ENCODE measurements around the gene TMEM37. TPM values are rescaled to one million over a fixed set of nuclear protein-coding genes. Genes with fewer than 3 reads are reported as not detected.

TMEM37 gene
- total RNA-seq, 2 experiments from 2014 or later = not detected

DNA sequence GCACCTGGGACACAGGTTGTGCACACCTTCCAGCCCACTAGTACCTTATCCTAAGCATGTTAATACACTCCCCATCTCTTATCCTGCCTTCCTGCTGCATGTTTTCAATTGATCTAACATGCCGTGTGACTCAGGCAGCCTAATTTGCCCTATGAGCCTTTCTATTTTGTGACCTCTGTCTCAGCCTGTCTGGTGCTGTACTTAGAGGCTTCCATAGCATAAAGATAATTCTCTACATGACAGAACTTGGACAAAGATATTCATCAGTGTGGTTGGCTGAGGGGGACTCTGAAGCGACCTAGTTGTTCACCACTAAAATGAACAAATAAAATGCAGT lies 8.6 kb upstream of the TMEM37 start:
- CTCF ChIA-PET = no interaction called here
- H3K9me3 Mint-ChIP-seq (ENCODE audit: low read depth) = no peaks in the 10 kb centered on the region
- H3K27me3 Mint-ChIP-seq = peaks cover 59% of the 10 kb centered on the region
- H3K4me1 Mint-ChIP-seq = no peaks in the 10 kb centered on the region
- no peak overlapping the region for H3K4me3 Mint-ChIP-seq
- ATAC-seq = no peak
- no peaks in the 10 kb centered on the region for H3K36me3 Mint-ChIP-seq
- no peak for DNase-seq
- no peak overlapping the region for H3K27ac Mint-ChIP-seq

DNA sequence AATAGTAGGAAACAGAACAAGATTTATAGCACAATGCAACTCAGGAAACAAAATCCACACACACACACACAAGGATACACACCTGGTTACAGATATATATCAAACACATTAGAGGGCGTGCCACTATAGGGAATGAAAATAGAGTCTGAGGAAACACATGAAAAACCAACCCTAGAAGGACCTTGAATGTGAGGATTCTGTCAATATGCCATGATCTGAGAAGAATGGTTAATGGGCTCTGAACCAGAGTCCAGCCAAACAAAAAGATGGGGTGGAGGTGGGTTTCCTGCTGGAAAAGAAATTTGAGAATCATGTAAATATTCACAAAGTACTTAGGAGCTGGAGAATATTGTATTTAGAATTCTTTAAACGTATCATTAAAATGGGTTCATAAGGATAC lies 7.8 kb upstream of the TMEM37 start:
- Mint-ChIP-seq H3K4me3 (no peak overlapping the region), H3K27me3 (peaks cover 61% of the 10 kb centered on the region), H3K27ac (no peak overlapping the region), H3K4me1 (no peaks in the 10 kb centered on the region), H3K9me3 (ENCODE audit: low read depth) (no peaks in the 10 kb centered on the region), H3K36me3 (no peaks in the 10 kb centered on the region)
- DNase-seq = no peak
- CTCF ChIA-PET = no interaction called here
- ATAC-seq = no peak

DNA sequence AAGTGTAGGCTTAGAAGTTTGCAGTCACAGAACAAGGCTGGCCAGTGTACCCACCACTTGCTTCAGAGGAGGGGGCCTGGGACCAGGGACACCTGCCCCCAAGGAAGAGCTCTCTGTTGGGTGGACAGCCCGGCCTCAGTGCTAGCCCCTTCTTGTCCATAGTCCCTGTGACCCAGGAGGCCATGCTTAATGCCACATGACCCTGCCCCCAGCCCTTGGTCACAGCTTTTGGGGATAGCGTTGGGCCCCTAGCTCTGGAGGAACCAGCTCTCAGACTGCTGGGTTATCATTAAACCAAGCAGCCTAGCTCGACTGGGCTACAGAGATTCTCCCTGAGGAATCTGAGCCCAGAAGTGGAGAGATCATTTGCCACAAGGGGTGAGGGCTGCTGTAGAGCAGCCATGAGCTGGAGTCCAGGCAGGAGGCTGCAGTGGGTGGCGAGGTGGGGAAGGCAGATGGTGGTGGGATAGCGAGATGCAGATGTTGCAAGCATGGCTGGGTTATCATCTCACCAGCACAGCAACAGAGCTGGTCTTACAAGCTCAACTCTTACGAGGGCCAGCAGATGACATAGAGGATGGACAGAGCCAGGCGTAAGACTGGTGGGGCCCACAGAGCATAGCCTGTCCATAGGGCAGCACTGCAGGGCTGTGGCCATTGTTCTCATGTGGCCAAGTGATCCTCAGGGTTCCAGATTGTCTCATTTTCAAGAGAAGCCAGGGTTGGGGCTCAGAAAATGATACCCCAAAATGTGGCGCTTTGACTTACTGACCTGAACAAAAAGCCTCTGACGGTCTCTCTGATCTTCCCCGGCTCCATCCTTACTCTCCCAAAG lies 7.2 kb upstream of the TMEM37 start:
- Mint-ChIP-seq H3K36me3 (no peaks in the 10 kb centered on the region), H3K27me3 (peaks cover 64% of the 10 kb centered on the region), H3K9me3 (ENCODE audit: low read depth) (no peaks in the 10 kb centered on the region), H3K27ac (no peak overlapping the region), H3K4me1 (no peaks in the 10 kb centered on the region), H3K4me3 (no peak overlapping the region)
- ATAC-seq (no peak), DNase-seq (no peak)
- CTCF ChIA-PET = no interaction called here

DNA sequence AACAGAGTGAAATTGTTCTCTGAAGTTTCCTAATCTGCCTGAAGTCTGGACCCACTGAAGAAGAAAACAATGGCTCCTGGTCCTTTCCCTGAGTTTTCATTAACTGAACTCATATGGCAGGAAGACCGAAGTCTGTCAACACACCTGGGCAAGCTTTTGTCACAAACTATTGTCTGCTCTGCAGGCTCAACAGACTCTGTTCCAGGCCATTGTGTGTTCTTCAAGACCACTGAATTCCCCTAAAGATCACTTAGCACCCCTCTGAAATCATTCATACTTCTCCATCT lies 6.6 kb upstream of the TMEM37 start:
- Mint-ChIP-seq H3K4me1 (no peaks in the 10 kb centered on the region), H3K4me3 (no peak overlapping the region), H3K9me3 (ENCODE audit: low read depth) (no peaks in the 10 kb centered on the region), H3K27ac (no peak overlapping the region), H3K27me3 (peaks cover 69% of the 10 kb centered on the region), H3K36me3 (no peaks in the 10 kb centered on the region)
- CTCF ChIA-PET = no interaction called here
- ATAC-seq (no peak), DNase-seq (no peak)

DNA sequence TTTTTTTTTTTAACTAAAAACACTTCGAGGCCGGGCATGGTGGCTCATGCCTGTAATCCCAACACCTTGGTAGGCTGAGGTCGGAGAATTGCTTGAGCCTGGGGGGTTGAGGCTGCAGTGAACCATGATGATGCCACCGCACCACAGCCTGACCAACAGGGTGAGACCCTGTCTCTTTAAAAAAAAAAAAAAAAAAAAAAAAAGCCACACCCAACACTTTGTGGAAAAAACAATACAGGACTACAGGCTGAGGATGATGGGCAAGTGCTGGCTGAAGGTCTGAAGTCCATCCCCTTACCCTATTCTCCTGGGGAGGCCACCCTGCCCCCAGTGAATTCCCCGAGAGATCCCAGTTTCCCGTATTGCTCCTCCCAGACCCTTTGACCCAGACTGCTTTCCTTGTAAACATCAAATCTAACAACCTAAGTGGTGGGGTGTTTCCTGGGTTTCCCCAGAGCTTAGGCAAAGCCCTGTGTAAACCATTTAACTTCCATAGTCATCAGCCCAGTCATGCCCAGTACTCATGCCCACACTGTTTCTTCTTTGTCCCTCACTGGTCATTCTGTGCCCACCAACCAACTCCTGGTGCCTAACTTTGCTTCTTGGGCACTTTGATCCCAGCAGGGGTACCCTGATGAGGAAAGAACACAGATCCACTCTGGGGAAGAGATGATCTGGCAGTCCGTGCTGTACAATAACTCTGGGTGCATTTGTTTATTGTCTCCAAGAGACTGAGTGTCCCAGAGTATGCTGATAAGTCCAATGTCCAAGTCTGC lies 5.8 kb upstream of the TMEM37 start:
- no peak for DNase-seq
- no peaks in the 10 kb centered on the region for H3K9me3 Mint-ChIP-seq (ENCODE audit: low read depth)
- no peaks in the 10 kb centered on the region for H3K36me3 Mint-ChIP-seq
- CTCF ChIA-PET = no interaction called here
- no peak for ATAC-seq
- peaks cover 72% of the 10 kb centered on the region for H3K27me3 Mint-ChIP-seq
- H3K4me1 Mint-ChIP-seq = no peaks in the 10 kb centered on the region
- H3K27ac Mint-ChIP-seq = no peak overlapping the region
- H3K4me3 Mint-ChIP-seq = no peak overlapping the region

DNA sequence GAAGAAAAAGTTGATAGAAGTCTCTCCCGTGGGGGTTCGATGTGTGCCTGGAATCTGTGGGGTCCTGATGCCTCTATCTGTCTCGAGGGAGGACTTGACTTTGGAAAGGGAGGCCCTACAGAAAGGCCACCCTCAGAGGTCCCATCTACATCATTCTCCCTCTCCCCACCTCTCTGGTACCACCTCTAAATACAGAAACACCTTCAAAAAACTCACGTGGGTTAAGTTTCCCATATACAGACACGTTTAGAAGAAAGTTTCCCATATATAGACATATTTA lies 5.3 kb upstream of the TMEM37 start:
- H3K27me3 Mint-ChIP-seq = peaks cover 73% of the 10 kb centered on the region
- CTCF ChIA-PET = no interaction called here
- no peak overlapping the region for H3K4me3 Mint-ChIP-seq
- H3K4me1 Mint-ChIP-seq = no peaks in the 10 kb centered on the region
- ATAC-seq = no peak
- no peak for DNase-seq
- no peak overlapping the region for H3K27ac Mint-ChIP-seq
- no peaks in the 10 kb centered on the region for H3K36me3 Mint-ChIP-seq
- no peaks in the 10 kb centered on the region for H3K9me3 Mint-ChIP-seq (ENCODE audit: low read depth)

DNA sequence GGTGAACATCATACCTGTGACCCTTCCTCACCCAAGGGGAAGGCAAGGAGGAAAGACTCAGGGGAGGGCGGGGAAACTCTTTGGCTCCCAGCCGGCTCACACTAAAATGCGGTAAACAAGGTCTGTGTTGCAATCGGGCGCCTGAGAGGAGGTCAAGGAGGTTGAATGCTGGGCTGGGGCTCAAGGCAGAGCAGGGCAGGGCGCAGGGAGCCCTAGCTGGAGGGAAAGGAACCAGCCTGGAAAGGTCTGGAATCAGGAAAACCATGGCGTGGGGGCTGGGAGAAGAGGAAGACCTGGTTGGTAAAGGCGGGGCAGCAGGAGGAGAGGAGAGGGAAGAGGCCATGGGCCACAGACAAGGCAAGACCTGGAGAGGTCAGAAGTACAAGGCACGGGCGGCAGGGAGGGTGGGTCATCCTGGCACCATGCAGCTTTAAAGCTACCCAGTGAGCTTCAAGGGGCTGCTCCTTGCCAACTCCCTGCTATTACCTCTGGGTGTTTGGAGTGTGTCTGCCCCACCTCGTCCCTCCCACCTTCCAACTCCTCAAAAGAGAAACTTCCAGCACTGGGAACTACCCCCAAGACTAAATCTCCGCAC lies 4.8 kb upstream of the TMEM37 start:
- H3K4me3 Mint-ChIP-seq = no peak overlapping the region
- DNase-seq (no peak), ATAC-seq (no peak)
- CTCF ChIA-PET = no interaction called here
- H3K27ac Mint-ChIP-seq = no peak overlapping the region
- no peaks in the 10 kb centered on the region for H3K36me3 Mint-ChIP-seq
- peaks cover 68% of the 10 kb centered on the region for H3K27me3 Mint-ChIP-seq
- H3K4me1 Mint-ChIP-seq = no peaks in the 10 kb centered on the region
- H3K9me3 Mint-ChIP-seq (ENCODE audit: low read depth) = no peaks in the 10 kb centered on the region

DNA sequence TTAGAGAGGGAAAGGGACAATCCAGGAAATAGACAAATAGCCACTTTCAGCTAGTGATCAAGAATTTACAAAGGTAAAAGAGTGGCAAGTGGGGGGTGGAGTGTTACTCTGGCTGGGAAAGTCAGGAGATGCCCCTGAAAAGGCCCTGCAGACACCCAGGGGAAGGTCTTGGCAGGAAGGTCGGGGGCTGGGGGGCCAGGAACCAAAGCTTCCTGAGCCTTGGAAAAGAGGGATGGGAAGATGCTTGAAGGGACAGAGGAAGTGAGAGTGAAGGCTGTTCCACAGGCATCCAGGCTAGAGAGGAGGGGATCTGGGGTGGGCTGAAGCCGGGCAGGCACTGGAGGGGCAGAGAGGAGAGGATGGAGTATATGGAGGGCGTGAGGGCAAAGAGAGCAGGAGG lies 3.9 kb upstream of the TMEM37 start:
- peaks cover 3% of the 10 kb centered on the region for H3K4me1 Mint-ChIP-seq
- CTCF ChIA-PET = no interaction called here
- peaks cover 69% of the 10 kb centered on the region for H3K27me3 Mint-ChIP-seq
- H3K4me3 Mint-ChIP-seq = no peak overlapping the region
- H3K9me3 Mint-ChIP-seq (ENCODE audit: low read depth) = no peaks in the 10 kb centered on the region
- H3K36me3 Mint-ChIP-seq = no peaks in the 10 kb centered on the region
- DNase-seq (no peak), ATAC-seq (no peak)
- no peak overlapping the region for H3K27ac Mint-ChIP-seq

DNA sequence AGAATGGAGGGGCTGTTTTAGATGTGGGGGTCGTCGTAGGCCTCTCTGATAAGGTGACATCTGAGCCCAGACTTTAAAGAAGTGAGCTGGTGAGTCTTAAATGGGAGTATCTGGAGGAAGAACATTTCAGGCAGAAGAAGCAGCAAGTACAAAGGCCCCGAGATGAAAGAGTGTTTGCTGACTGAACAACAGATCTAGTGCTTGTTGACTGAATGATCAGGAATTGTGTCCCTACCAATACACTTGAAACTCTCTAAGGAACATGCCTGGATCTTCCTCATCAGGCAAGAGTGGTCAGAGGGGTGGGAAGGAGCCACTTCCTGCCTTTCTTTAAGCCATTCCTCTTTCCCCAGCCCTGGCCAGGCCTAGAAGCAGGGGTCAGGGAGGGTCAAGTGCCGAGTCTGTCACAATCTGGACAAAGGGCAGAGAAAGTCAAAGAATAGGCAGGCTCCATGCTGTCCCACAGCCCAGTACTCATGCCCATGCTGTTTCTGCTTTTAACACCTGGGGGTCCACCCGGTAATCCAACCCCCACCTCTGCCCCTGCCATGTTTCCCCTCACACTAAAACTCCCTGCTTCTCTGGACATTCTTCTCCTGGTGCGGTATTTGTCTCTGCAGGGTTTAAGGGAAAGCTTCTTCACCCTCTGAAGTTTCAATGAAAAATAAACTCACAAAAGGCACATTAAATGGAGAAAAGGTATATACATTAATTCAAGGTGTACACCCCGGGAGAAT lies 3.0 kb upstream of the TMEM37 start:
- CTCF ChIA-PET = no interaction called here
- Mint-ChIP-seq H3K4me1 (peaks cover 3% of the 10 kb centered on the region), H3K4me3 (no peak overlapping the region), H3K9me3 (ENCODE audit: low read depth) (no peaks in the 10 kb centered on the region), H3K36me3 (no peaks in the 10 kb centered on the region), H3K27ac (no peak overlapping the region), H3K27me3 (peaks cover 72% of the 10 kb centered on the region)
- DNase-seq = no peak
- ATAC-seq = no peak

DNA sequence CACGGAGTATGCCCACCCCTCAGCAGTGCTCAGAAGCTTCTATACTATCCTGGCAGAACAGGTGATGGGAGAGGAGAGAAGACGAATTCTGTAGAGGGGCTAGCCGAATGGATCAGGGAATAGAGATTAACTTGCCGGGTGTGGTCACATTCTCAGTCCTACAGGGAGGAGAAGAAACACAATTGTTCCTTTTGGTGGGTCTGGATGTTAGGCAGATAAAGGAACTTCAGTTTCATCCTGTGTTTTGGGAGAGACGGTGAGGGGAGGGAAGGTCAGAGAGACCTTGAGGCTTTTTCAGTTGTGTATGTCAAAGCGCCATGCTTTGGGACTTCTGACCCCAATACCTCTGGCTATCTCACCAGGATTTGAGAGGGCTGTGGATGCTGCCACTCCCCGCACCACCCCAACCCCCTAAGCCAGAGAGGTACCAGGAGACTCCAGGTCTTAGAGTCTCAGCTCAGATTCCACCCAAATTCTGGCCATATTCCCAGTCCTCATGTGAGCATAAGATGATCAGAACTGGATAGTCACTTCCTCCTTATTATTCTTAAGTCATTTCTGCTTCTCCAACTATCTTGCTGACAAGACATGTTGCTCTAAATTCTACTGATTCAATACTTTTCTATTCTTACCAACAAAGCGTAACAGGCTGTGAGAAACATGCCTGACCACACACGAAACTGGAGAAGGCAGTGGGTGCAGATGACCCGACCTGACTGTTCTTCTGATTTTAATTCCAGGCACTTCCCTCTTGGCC lies 2.3 kb upstream of the TMEM37 start:
- no peaks in the 10 kb centered on the region for H3K9me3 Mint-ChIP-seq (ENCODE audit: low read depth)
- CTCF ChIA-PET = no interaction called here
- no peak overlapping the region for H3K4me3 Mint-ChIP-seq
- peaks cover 3% of the 10 kb centered on the region for H3K4me1 Mint-ChIP-seq
- ATAC-seq (no peak), DNase-seq (no peak)
- peaks cover 74% of the 10 kb centered on the region for H3K27me3 Mint-ChIP-seq
- H3K36me3 Mint-ChIP-seq = no peaks in the 10 kb centered on the region
- H3K27ac Mint-ChIP-seq = no peak overlapping the region

DNA sequence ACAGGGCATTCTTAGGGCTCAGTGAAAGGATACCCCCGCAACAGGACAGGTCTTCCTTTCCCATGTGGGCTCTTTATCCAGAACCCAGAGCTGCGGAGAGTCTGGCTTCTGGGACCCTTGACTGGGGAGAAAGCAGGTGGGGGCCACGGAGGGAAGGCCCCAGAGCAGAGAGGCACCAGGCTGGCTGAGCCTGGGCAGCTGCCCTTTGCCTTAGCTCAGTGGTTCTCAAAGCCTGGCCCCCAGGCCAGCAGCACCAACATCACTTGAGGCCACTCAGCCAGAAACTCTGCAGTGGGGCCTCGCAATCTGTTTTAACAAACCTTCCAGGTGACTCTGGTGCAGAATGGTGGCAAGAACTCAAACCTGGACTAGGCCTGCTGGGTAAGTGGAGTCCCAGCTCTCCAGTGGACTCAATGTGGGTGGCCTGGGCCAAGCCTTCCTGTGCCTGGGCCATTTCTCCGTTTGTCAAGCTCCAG lies 1.6 kb upstream of the TMEM37 start:
- CTCF ChIA-PET = interaction anchor here (1.0 kb wide), 1 partner anchor 22 kb away, joined by 3 read pairs; no protein-coding TSS in a partner anchor
- no peaks in the 10 kb centered on the region for H3K36me3 Mint-ChIP-seq
- H3K27me3 Mint-ChIP-seq = peaks cover 74% of the 10 kb centered on the region
- H3K9me3 Mint-ChIP-seq (ENCODE audit: low read depth) = no peaks in the 10 kb centered on the region
- H3K4me3 Mint-ChIP-seq = no peak overlapping the region
- peaks cover 3% of the 10 kb centered on the region for H3K4me1 Mint-ChIP-seq
- DNase-seq = no peak
- no peak overlapping the region for H3K27ac Mint-ChIP-seq
- ATAC-seq = no peak

DNA sequence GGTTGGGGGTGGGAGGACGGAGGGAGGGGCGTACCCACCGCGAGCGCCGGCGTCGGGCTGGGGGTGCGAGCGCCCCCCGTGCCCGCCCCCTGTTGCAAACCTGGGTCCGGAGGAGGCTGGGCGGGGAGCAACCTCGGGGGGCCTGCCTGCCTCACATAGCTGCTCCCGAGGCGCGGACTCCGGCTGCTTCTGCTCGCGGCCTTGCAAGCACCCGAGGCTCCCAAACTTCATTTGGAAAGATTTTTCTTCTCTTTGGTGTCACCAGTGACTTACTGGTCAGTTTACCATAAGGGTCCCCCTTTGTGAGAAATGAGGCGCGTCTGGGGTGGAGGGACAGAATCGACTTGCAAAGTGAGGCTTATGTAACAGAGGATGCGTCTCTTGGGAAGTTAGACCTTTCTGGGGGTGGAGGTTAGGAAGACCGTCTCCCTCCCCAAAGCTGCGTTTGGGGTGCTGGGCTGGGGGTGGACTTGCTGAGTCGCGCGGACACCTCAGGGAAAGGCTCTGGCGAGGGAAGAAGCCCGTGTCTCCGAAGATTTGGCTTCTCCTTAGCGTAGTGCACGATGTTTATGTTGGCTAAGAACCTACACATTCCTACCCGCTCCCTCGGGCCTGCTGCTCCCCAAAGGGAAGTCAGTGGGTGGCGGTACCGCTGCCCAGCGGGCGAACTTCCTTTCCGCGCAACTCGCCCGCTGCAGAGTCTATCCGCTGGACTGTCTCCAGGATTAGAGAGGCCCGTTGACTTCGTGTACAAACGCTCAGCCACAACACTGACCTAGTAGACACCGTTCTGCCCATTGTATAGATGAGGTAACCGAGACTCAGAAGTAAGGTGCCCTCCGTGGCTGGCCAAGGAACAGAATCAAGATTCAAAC lies 559 bp downstream of the TMEM37 start:
- no peaks in the 10 kb centered on the region for H3K36me3 Mint-ChIP-seq
- H3K27me3 Mint-ChIP-seq = peaks cover 58% of the 10 kb centered on the region
- ATAC-seq (no peak), DNase-seq (no peak)
- H3K27ac Mint-ChIP-seq = no peak overlapping the region
- CTCF ChIA-PET = no interaction called here
- H3K4me1 Mint-ChIP-seq = peaks cover 3% of the 10 kb centered on the region
- H3K4me3 Mint-ChIP-seq = no peak overlapping the region
- H3K9me3 Mint-ChIP-seq (ENCODE audit: low read depth) = no peaks in the 10 kb centered on the region
